ENCODE results near the gene PPP1CA. TPM values are rescaled to one million over a fixed set of nuclear protein-coding genes. Genes with fewer than 3 reads are reported as not detected.
"Not testable (repeated sequence)": the region's sequence is repeated elsewhere in the genome, so short reads cannot be mapped to it uniquely, and the experiment has no call there.

Gene PPP1CA
- polyA plus RNA-seq, 5 donors = 99.0 to 167 (median 115) TPM

DNA sequence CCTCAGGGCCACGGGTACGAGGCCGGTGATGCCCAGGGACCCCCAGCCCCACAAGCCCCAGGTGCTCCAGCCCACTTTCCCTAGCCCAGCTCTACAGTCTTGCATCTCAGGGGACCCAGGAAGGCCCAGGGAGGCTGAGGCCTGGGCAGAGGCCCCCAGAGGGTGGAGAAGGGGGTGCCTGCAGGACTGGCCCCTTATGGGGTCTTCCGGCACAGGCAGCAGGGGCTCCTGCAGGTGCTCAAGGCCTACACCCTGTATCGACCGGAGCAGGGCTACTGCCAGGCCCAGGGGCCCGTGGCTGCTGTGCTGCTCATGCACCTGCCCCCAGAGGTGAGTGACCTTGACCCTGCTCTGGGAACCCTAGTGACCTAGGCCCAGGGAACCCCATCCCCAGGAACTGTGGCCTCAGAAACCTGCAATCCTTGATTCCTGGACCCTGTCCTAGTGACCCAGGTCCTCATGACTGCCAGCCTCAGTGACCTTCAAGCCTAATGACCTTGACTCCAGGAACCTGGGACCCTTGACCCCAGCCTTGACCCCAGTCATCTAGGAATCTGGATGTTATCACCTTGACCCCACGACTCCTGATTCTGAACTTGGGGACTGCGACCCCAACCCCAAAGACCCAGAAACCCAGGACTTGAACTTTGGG, 4.2 kb upstream of the PPP1CA start:
- DNase-seq = no peak

DNA sequence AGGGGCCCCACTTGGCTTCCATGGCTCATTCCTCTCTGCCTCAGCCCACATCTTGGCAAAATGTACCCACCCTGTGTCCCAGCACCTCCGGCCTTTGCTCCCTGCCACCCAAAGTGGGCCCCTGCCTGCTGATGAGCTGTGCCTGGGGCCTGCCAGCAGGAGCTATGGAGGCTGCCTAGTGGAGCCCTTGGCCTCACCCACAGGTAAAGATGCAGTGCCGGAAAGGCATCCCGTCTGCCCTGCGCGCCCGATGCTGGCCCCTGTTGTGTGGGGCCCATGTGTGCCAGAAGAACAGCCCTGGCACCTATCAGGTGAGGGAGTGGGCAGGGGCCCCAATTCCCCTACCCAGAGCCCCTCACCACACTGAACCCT, 3.5 kb upstream of the PPP1CA start:
- no peak for DNase-seq

DNA sequence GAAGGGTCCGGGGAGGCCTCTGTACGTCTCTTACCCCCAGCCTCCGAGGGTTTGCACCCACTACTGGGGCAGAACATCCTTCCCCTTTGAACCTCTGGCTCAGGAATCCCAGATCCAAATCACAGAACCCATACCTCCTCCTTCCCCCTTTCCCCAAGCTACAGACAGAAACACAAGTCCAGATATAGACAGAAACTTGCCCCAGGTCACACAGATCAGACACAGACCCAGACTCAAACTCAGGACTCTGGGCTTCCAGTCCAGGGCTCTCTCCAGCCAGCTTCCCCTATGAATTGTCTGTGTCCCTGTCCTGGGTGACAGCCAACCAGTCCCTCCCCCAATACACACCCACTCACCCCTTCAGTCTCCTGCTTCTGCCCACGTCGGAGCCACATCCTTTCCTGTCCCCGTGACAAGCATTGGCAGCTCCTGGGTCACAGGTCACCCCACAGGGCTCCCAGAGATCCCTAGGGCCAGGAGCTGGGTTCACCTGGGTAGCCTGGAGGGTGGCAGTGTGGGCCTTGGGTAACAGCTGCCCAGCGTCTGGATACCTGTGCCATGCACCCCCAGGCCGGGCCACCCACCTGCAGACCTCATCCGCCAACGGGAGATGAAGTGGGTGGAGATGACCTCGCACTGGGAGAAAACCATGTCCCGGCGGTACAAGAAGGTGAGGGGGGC, 3.0 kb upstream of the PPP1CA start:
- DNase-seq = no peak

DNA sequence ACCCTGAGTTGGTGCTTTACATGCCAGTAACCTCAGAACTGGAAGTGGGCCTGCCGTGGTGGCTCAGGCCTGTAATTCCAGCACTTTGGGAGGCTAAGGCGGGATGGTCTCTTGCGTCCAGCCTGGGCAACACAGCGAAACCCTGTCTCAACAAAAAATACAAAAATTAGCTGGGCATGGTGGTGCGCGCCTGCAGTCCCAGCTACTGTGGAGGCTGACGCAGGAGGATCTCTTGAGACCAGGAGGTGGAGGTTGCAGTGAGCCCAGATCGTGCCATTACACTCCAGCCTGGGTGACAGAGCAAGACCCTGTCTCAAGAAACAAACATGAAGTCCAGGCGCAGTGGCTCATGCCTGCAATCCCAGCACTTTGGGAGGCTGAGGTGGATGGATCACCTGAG, 1.4 kb upstream of the PPP1CA start:
- DNase-seq = not testable (repeated sequence)

DNA sequence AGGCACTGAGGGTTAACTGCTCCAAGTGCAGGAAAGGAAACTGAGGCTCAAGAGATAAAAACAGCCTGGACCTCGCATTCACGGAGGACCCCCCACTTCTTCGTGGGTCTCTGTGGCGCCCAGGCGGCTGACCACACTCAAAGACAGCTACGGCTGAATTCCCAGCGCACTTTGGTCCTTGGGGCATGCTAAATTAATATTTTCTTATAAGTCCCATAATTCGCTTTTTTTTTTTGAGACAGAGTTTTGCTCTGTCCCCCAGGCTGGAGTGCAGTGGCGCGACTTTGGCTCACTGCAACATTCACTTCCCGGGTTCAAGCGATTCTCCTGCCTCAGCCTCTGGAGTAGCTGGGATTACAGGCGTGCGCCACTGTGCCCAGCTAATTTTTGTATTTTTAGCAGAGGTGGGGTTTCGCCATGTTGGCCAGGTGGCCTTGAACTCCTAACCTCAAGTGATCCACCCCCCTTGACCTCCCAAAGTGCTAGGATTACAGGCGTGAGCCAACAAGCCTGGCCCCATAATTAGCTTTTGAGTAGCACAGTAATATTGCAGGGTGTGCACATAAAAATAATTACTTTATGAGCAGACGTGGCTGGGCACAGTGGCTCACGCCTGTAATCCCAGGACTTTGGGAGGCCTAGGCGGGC, 658 bp upstream of the PPP1CA start:
- DNase-seq = not testable (repeated sequence)

DNA sequence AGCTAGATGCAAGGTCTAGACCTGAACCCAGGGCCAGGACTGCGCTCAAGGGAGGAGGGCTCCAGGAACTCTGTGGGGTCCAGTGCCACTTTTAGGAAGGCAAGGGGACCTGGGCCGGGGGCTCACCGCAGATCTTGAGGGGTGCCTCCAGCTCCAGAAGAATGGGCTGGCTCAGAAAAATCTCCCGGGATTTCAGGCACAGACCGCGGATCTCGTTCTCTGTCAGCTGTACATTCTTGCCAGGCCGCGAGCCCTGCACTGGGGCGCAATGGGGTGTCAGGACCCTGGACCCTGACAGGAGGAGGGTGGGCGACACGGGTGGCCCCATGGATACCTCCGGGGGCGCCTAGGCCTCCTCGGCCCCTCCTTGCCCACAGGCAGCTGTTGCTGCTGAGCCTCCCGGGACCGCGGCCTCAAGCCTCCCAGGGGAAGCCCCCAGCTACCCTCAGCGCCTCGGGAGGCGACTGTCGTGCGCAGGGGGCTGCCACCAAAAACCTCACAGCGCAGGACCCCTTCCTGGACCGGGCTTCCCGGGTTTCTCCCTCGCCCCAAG, 640 bp downstream of the PPP1CA start:
- DNase-seq = no peak

DNA sequence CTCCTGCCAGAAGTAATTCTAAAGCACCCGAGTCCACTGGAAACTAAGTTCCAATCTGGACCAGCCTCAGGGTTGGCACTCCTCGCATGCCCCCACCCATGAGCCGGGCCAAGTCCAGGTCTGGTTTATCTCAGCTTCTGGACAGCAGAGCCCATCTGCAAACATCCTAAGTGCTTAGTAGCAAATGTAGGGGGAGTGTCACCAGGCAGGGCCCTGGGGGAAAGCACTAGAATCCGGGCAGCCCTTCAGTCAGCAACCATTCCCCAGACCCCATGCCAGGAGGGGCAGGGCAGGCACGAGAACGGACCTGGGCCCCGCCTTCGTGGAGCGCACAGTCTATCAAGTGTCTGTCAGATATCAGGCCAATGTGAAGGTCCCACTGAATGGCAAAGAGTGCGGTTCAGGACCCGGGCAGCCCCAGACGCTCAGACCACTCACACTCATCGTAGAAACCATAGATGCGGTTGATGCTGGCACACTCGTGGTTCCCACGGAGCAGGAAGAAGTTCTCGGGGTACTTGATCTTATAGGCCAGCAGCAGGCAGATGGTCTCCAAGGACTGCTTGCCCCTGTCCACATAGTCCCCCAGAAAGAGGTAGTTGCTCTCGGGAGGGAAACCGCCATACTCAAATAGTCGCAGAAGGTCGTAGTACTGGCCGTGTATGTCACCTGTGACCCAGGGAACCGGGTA, 1.3 kb downstream of the PPP1CA start:
- no peak for DNase-seq

DNA sequence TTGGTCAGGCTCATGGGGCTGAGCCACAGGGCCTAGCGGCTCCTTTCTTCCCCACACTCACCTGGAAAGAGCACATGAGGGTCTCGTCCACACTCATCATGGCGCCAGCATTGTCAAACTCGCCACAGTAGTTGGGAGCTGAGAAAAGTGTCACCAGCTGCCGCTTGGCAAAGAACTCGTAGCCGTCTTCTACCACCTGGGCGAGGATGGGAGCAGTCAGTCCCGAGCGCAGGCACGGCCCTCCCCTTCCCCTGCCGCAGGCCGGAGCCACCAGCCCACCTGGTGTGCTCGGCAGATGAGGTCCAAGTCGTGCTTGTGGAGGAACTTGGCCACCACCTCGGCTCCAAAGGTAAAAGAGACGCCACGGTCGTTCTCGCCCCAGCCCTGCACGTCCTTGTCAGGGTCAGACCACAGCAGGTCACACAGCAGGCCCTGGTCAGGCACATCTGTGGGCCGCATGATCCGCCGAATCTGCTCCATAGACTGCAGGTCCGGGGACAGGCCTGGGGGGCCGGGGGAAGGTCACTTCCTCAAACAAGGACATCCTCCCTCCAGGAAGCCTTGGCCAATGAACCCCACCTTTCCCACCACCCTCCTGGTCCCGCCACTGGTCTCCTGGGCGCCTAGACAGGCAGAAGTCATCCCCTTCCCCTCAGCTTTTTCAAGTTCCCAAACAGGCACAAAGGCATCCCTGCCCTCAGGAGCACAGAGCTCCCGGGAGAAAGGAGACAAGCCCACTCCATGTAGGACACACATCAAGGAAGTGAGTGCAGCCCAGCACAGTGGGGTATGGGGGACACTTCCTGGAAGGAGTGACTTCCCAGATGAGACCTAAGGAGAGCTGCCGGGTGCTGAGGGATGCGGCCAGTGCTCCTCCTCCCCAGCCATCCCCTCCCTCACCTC, 2.7 kb downstream of the PPP1CA start:
- DNase-seq = no peak

DNA sequence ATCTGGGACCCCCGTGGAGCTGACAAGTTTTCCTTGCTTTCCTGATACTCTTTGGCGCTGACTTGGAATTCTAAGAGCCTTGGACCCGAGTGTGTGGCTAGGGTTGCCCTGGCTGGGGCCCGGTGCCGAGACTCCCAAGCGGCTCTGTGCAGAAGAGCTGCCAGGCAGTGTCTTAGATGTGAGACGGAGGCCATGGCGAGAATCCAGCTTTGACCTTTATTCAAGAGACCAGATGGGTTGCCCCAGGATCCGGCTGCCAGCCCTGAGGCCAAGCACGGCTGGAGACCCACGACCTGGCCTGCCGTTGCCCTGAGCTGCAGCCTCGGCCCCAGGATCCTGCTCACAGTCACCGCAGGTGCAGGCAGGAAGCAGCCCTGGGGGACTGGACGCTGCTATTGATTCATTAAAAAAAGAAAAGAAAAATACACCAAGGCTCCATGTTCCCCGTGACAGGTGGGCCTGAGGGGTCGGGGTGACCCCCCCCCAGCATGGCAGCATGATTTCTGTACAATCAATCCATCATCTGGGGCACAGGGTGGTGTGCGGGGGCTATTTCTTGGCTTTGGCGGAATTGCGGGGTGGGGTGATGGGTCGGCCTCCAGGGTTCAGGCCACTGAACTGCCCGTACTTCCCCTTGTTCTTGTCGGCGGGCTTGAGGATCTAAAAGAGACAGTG, 3.5 kb downstream of the PPP1CA start:
- DNase-seq = no peak

DNA sequence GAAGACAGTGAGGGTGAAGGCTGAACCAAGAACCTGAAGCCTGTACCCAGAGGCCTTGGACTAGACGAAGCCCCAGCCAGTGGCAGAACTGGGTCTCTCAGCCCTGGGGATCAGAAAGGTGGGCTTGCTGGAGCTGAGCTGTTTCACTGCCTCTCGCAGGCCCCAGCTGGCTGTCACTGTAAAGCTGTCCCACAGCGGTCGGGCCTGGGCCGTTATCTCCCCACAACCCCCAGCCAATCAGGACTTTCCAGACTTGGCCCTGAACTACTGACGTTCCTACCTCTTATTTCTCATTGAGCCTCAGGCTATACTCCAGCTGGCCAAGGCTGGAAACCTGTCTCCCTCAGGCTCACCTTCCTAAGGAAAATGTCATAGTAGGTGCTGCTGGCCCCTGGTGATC, 4.1 kb downstream of the PPP1CA start:
- DNase-seq = no peak

DNA sequence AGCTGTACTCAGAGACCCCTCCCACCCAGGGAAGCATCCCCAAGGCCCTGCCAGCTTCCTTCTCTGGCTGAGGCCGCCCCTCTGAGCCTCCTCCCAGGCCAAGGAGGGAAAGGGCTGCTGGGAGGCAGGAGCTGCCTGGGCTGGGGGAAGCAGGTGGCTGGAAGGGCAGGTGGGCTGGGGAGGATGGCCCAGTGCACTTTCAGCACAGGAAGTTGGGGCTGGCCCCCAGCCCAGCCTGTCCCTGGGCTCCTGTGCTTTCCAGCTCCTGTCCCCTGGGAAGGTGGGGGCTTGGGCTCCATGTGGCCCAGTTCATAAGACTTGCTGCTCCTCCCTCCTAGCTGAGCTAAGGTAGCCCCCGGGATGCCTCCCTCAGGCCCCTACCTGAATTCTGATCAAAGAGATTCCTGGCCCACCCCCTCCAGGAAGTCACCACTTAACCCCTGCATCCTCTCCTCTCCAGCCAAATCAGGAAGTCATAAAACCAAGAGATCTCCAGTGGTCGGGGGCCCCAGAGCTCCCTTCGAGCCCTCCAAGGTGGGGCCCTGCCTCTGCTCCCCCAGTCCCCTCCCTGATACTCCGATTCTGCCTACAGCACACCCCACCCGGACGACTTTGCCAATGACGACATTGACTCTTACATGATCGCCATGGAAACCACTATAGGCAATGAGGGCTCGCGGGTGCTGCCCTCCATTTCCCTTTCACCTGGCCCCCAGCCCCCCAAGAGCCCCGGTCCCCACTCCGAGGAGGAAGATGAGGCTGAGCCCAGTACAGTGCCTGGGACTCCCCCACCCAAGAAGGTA, 4.9 kb downstream of the PPP1CA start:
- DNase-seq = no peak

DNA sequence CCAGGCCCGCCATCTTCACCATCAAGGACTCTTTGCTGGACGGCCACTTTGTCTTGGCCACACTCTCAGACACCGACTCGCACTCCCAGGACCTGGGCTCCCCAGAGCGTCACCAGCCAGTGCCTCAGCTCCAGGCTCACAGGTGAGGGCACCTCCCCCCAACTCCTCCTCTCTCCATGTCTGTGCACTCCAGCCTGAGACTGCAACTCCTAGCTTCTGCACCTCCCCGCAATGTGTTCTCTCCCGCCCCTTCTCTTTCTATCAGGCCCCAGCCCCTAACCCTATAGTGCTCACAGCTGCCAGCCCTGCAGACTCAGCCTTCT, 5.4 kb downstream of the PPP1CA start:
- DNase-seq = no peak

DNA sequence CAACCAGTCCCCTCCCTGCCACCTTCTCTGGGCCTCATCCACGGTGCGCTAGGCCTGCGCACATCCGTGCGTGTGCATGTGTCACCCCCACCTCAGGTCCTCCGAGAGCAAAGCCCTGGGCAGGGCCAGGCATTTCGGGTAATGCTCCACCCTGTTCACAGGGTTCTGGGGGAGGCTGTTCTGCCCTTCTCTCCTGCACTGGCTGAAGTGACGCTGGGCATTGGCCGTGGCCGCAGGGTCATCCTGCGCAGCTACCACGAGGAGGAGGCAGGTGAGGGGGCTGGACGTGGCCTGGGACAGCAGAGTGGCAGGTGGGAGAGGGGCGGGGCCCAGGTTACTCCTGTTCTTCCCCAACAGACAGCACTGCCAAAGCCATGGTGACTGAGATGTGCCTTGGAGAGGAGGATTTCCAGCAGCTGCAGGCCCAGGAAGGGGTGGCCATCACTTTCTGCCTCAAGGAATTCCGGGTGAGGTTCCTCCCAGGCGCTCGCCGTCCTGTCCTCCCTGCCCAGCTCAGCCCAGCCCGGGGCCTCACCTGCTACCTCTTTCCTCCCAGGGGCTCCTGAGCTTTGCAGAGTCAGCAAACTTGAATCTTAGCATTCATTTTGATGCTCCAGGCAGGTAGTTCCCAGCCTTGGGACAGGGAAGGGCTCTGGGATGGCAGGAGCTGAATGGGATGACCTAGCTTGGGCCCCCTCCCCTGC, 6.0 kb downstream of the PPP1CA start:
- DNase-seq = no peak

DNA sequence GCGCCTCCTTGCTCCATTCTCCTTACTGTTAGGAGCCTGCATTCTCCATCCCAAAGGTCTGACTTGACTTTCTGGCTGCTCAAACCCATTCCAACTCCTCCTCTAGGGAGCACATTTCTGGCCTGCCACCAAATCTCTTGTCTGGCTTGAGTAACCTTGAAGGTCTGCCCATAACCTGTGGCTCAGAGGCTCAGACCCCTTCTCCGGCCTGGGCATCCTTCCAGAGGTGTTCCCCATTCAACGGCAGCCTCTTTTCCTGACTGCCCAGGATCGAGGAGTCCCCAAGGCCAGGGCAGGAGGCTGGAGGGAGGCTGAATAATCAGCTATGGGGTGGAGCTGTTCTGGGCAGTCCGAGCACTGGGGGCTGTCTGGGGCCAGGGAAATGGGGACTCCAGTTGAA, 7.7 kb downstream of the PPP1CA start:
- no peak for DNase-seq

DNA sequence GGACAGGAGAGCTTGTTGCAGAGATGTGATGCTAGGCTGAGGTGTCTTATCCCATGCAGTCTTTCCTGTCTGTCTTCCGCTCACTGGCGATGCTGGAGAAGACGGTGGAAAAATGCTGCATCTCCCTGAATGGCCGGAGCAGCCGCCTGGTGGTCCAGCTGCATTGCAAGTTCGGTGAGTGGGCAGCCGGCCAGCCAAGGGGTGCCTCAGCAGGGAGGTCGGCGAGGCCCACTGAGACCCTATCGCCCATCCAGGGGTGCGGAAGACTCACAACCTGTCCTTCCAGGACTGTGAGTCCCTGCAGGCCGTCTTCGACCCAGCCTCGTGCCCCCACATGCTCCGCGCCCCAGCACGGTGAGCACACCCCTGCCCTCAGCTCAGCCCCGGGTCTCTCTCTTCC, 8.2 kb downstream of the PPP1CA start:
- no peak for DNase-seq

DNA sequence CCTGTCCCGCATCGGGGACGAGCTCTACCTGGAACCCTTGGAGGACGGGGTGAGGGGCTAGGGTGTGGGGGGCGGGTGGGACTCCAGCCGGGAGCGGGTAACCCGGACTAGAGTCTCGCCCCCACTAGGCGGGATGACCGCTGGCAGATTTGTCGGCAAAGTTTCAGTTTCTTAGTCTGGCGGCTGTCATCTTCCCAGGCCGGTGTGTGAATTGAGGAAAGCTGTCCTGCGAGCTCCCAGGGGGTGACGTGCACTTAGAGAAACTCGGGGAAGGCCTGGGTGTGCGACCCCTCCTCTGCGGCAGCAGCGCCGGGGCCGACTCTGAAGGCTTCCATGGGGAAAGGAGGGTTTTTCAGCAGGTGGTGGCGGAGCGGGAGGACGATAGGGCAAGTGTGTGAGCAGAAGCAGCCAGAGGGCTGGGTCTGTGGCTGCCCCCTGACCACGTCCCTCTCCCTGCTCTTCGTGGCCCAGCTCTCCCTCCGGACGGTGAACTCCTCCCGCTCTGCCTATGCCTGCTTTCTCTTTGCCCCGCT, 9.4 kb downstream of the PPP1CA start:
- DNase-seq = no peak

DNA sequence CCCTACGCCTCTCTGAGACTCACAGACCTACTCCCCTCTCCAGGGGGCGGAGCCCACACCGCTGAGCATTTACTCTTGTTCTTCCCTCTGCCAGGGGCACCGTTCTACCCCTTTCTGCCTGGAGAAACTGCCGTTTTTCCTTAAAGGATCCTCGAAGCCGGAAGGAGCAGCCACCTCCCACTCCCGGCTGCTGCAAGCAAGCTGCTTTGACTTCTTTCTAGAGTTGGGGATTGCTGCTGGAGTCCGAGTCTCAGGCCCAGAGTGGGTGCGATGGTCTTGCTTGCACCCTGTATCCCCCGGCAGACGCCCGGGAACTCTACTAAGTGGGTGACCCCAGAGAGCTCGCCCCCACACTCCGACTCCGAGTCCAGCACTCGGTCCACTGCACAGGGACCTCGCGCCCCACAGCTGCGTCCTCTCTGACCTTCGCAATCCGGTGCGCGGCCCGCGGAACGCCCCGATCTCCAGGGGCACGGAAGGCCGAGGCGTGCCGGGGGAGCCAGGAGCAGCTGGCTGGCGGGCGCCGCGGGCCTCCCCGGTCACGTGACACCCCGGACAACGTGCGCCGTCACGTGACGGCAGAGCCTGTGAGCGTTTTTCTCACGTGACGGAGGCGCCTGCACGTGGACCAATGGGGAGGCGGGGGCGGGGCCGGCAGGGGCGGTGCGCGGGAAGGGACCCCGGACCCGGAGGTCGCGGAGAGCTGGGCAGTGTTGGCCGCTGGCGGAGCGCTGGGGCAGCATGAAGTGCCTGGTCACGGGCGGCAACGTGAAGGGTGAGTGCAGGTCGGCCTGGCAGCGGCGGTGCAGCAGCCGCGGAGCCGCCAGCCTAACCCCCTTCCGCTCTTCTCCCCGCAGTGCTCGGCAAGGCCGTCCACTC, 10.1 kb downstream of the PPP1CA start, which contains the start of gene RAD9A:
RAD9A (plus strand) TSS at position 683 of the 879 bp plus-strand sequence; CDS start at position 742, 59 bp downstream.
- DNase-seq = peak; percentile 93 to 95

DNA sequence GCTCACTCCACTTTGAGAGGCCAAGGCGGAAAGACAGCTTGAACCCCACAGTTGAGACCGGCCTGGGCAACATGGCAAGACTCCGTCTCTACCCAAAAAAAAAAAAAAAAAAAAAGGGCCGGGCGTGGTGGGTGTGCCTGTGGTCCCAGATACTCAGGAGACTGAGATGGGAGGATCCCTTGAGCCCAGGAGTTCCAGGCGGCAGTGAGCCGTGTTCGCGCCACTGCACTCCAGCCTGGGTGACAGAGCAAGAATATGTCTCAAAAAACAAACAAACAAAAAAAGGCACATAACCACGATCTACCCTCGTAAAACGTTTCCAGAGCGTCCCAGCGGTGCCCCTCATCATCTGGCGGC, 10.7 kb downstream of the PPP1CA start:
- DNase-seq = no peak

All from right lung (tissue), 5 donors.